ENCODE results near the gene C2CD4C.

DNA sequence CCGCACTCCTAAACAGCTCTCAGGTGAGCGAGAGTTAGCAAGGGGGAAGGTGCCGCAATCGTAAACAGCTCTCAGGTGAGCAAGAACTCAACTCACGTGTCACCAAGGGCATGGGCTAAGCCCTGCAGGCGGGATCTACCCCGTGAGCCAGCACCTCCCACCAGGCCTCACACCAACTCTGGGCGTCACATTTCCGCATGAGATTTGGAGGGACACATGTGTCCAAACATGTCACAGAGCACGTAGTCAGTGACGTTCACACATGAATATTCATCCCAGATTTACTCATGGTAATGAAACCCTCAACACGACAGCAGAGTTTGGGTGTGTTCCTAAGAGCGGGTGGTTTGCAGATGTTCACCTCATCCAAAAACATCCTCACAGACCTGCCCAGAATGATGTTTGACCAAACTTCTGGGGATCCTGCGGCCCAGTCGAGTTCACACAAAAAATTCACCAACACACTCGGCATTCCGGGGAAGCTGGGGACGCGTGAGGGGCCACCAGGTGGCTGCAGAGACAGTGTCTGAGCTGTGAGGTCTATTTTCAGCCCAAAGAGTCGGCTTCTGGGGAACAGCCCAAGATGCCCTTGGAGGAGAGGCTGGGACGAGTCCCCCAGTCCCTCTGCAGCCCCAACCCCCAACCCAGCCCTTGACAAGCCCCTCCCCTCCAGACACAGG is 19.6 kb downstream of the C2CD4C start:
- TF ChIP-seq, protein P1, sequence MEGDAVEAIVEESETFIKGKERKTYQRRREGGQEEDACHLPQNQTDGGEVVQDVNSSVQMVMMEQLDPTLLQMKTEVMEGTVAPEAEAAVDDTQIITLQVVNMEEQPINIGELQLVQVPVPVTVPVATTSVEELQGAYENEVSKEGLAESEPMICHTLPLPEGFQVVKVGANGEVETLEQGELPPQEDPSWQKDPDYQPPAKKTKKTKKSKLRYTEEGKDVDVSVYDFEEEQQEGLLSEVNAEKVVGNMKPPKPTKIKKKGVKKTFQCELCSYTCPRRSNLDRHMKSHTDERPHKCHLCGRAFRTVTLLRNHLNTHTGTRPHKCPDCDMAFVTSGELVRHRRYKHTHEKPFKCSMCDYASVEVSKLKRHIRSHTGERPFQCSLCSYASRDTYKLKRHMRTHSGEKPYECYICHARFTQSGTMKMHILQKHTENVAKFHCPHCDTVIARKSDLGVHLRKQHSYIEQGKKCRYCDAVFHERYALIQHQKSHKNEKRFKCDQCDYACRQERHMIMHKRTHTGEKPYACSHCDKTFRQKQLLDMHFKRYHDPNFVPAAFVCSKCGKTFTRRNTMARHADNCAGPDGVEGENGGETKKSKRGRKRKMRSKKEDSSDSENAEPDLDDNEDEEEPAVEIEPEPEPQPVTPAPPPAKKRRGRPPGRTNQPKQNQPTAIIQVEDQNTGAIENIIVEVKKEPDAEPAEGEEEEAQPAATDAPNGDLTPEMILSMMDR (IDR thresholded peaks at IDR 0.05; ENCODE audit: low read length) = no peak
- TF ChIP-seq EZH2 (IDR thresholded peaks at IDR 0.05; ENCODE audit: borderline replicate concordance, low read length) = no peak

Data from OCI-LY1 (cell line).